GM18867 (cell line): Measurements from ENCODE around the gene USP48.
"Not testable (repeated sequence)": the region's sequence is repeated elsewhere in the genome, so short reads cannot be mapped to it uniquely, and the experiment has no call there.

ENCODE experiments used
- ATAC-seq: cut with Tn5 transposase; IDR thresholded peaks from one replicate; pipeline ENCODE4 v1.9.1; 2021; ENCODE audit warnings: mild to moderate bottlenecking, moderate library complexity; ENCODE audit not compliant: unreplicated experiment

The USP48 gene

DNA sequence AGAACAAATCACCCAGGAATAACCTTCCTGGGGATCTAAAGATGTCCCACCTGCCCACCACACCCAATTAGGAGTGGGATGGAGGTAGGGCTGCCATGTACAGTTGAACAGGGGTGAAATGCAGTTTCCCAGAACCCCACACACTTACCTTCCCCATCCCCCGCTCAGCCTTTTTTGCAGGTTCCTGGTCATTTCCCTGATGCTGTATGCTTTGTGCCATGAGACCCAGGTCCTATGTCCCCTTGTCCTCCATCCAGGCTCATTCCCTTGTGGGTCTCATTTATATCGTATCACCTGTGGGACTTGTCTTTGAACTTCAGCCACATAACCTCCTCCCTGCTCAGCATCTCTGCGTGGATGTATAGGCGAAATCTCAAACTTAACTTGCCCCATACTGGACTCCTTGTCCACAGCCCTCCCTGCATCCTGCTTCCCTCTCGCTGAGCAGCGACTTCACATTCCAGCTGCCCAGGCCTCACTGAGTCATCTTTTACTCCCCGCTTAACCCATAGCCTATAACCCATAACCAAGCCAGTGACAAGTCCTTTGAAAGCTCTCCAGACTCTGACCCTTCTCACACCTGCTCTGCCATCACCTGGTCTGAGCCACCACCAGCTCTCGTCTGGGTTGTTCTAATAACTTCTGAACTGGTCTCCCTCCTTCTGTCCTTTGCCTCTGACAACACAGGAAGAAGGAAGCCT is 33.8 kb upstream of the USP48 start:
- no peak for ATAC-seq

DNA sequence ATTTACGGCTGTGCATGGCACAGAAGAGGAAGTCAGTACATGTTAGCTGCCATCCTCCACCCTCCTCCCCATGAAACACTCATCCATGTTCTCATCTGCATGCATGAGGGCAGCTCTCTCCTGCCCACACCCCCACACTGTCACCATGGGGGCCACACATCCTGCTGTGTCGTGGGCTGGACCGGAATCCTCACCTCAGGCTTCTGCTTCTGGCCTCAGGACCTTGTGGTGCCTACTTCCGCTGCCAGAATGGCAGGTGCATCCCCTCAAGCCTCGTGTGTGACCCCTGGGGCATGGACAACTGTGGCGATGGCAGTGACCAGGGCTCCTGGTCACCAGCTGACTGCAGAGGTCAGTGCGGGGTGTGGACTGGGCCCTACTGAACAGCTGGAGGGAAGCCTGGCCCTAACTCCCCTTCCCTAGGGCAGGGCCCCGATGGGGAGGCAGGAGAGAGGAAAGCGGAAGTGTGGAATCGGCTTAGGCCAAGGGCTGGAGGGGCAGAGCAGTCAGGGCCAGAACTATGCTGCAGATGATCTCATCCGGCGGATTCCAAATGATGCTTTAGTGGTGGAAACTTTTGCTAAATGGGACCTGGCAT is 32.9 kb upstream of the USP48 start:
- no peak for ATAC-seq

GRCh38 chr1:21814981-21815582 is 32.1 kb upstream of the USP48 start:
- peak; percentile 23 for ATAC-seq

GRCh38 chr1:21814241-21814918 is 31.4 kb upstream of the USP48 start:
- ATAC-seq: peak; percentile 65

DNA sequence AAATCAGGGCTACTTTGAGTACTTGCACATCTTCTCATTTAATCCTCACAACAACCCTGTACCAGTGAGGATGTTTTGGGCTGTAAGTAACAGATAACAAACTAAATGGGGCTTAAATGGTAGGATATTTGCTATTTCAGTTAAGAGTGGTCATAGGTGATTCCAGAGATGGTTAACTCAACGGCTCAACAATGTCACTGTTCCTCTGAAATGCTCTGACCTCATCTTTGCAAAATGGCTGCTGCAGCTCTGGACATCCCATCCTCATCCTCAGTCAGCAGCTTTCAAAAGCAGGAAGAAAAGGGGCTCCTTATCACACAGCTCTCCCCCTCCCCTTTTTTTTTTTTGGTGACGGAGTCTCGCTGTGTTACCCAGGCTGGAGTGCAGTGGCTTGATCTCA is 30.6 kb upstream of the USP48 start:
- no peak for ATAC-seq

DNA sequence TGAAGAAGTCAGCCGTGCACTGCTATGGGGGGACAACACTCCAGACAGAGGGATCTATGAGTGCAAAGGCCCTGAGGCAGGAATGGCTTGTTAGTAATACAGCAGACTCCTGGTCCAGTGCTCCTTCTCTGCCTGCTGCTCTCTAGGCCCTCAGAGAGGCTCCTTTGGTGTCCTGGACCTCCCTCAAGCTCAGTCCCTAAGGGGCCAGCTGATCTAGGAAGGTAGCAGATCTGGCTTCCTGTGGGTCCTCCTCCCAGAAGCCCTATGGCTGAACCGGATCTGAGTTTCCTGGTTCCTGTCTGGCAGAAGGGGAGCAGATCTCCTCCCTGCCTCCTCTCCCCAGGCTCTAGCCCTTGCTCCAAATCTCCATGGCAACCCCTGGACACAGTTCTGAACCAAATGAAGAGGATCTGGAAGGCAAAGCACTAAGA is 28.9 kb upstream of the USP48 start, which contains the start of gene LDLRAD2:
Gene LDLRAD2 (plus strand): TSS at position 391 of the 431 bp plus-strand sequence. CDS start 187 bp downstream, outside the sequence.
- ATAC-seq: no peak

GRCh38 chr1:21804536-21804935 is 21.6 kb upstream of the USP48 start:
- no peak for ATAC-seq

GRCh38 chr1:21801100-21801499 is 18.2 kb upstream of the USP48 start:
- no peak for ATAC-seq

- no peak for ATAC-seq
These were observed 16.8 kb upstream of the USP48 start for GRCh38 chr1:21799730-21800129.

- ATAC-seq: no peak
These were observed 12.1 kb upstream of the USP48 start for GRCh38 chr1:21795075-21795474.

DNA sequence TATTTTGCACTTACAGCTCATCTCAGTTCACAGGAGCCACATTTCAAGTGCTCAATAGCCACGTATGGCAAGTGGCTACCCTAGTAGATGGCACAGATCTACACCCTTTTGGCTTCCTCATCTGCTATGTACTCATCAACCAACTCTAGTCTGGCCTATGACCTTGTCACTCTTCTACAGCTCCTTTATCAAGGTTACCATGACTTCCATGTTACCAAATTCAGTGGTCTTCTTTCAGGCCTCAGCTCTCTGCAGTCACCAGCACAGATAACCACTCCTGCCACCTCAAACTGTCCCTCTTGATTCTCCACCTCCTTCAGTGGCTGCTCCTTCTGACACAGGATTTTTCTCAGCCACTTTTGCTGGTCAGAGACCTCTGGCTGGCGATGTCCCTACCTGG is 11.7 kb upstream of the USP48 start:
- ATAC-seq: no peak

DNA sequence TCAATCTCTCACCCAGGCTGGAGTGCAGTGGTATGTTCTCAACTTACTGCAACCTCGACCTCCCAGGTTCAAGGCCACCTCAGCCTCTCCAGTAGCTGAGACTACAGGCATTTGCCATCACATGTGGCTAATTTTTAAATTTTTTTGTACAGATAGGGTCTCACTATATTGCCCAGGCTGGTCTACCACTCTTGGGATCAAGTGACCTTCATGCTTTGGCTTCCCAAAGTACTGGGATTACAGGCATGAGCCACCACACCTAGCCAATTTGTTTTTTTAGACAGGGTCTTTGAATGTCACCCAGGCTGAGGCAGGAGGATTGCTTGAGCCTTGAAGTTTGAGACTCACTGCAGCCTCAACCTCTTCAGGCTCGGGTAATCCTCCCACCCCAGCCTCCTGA is 10.2 kb upstream of the USP48 start:
- no peak for ATAC-seq

- ATAC-seq: no peak
These were observed 3.7 kb upstream of the USP48 start for GRCh38 chr1:21786640-21787039.

- not testable (repeated sequence) for ATAC-seq
These were observed 2.8 kb upstream of the USP48 start for GRCh38 chr1:21785764-21786163.

- ATAC-seq: no peak
These were observed 992 bp upstream of the USP48 start for GRCh38 chr1:21783679-21784603.

GRCh38 chr1:21782349-21782867 is 541 bp downstream of the USP48 start:
- ATAC-seq: peak; percentile 16

GRCh38 chr1:21781815-21782348 is 1.1 kb downstream of the USP48 start:
- peak; percentile 32 for ATAC-seq

GRCh38 chr1:21779613-21780521 is 3.1 kb downstream of the USP48 start:
- peak; percentile 30 for ATAC-seq

DNA sequence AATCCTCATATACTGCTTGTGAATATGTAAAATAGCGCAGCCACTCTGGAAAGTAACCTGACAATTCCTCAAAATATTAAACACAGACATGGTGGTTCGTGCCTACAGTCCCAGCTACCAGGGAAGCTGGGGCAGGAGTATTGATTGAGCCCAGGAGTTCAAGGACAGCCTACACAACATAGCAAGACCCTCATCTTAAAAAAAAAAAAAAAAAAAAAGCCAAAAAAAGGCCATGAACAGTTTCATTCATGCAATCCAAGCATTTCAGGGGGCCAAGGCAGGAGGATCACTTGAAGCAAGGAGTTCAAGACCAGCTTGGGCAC is 4.6 kb downstream of the USP48 start:
- no peak for ATAC-seq
